B cell (primary cell): Measurements from ENCODE around the gene NCOA1. TPM values are rescaled to one million over a fixed set of nuclear protein-coding genes. Genes with fewer than 3 reads are reported as not detected.

Source experiments
- ATAC-seq: fragments of 200-7000 bp; cut with Tn5 transposase; one replicate; pipeline ENCODE4 v1.10.0; 2021; ENCODE audit warnings: low read depth, mild to moderate bottlenecking, moderate number of reproducible peaks, moderate library complexity
- CTCF ChIA-PET: fragments of 350-600 bp; sonication (Branson Sonifier 250); formaldehyde crosslinking; loops from one replicate; lab custom pipeline; 2021; ENCODE audit warnings: antibody characterized with exemption, inconsistent platforms; lab: Charles Lee
- POLR2A ChIA-PET: fragments of 350-600 bp; sonication (Branson Sonifier 250); formaldehyde crosslinking; loops from one replicate; lab custom pipeline; 2021; ENCODE audit warnings: antibody characterized with exemption; lab: Charles Lee
- DNase-seq: peaks from one replicate; pipeline ENCODE4 v3.0.0; 2013
- H2AFZ ChIP-seq: 2 replicates; pipeline ENCODE4 v1.6.1; 2012; ENCODE audit warnings: mild to moderate bottlenecking, low read depth, low read length; ENCODE audit not compliant: insufficient read depth, poor library complexity, severe bottlenecking
- H3K27ac ChIP-seq, 2 donors: 1 replicate in 1 of 2; 2 replicates in 1 of 2; pipeline ENCODE4 v1.5.1; 2012 to 2013; ENCODE audit warnings: low read length in 2 of 2, mild to moderate bottlenecking in 2 of 2, moderate library complexity in 1 of 2
- H3K27me3 ChIP-seq, 4 experiments: fragments of 200-600 bp in 1 of 4; sonication (generic) in 1 of 4; replicated peaks in 1 of 4; 1 replicate in 2 of 4; 2 replicates in 2 of 4; pipeline versions ENCODE4 v1.6.1 to v1.7.0; 2013 to 2016; ENCODE audit warnings: low read length in 3 of 4, mild to moderate bottlenecking in 2 of 4, mixed read lengths in 1 of 4, moderate library complexity in 1 of 4; ENCODE audit not compliant: insufficient read depth in 4 of 4, control insufficient read depth in 3 of 4; ENCODE audit errors: control extremely low read depth in 1 of 4
- H3K36me3 ChIP-seq, 2 experiments: replicated peaks in 1 of 2; 1 replicate in 1 of 2; 2 replicates in 1 of 2; pipeline versions ENCODE4 v1.6.1 to v1.7.1; 2013; ENCODE audit warnings: low read length in 1 of 2; ENCODE audit not compliant: insufficient read depth in 2 of 2, control insufficient read depth in 1 of 2; ENCODE audit errors: control extremely low read depth in 1 of 2, extremely low read depth in 1 of 2
- H3K4me1 ChIP-seq, 2 donors: fragments of 200-600 bp in 1 of 2; sonication (generic) in 1 of 2; 1 replicate in 1 of 2; 2 replicates in 1 of 2; pipeline versions ENCODE4 v1.5.1 to v1.6.1; 2013 to 2017; ENCODE audit warnings: low read length in 2 of 2; ENCODE audit not compliant: control insufficient read depth in 2 of 2, insufficient read depth in 2 of 2
- H3K4me2 ChIP-seq: replicated peaks from 2 replicates; pipeline ENCODE3; 2012; ENCODE audit warnings: mild to moderate bottlenecking, low read depth, low read length; ENCODE audit not compliant: poor library complexity, severe bottlenecking
- H3K4me3 ChIP-seq, 5 experiments: fragments of 200-600 bp in 1 of 5; sonication (generic) in 1 of 5; 1 replicate in 3 of 5; 2 replicates in 2 of 5; pipeline versions ENCODE4 v1.5.1 to v1.7.0; 2011 to 2016; ENCODE audit warnings: low read length in 4 of 5, mild to moderate bottlenecking in 4 of 5, low read depth in 2 of 5, control low read depth in 1 of 5, moderate library complexity in 1 of 5; ENCODE audit not compliant: insufficient read depth in 1 of 5; ENCODE audit errors: control extremely low read depth in 1 of 5, extremely low read depth in 1 of 5
- H3K79me2 ChIP-seq: fragments of 200-600 bp; sonication (generic); one replicate; pipeline ENCODE4 v1.6.0; 2016; ENCODE audit warnings: low read length; ENCODE audit not compliant: control insufficient read depth, insufficient read depth
- H3K9ac ChIP-seq: fragments of 200-600 bp; sonication (generic); 2 replicates; pipeline ENCODE4 v1.6.1; 2017; ENCODE audit warnings: mild to moderate bottlenecking, low read length, moderate library complexity
- H3K9me3 ChIP-seq, 3 donors: one replicate each; pipeline versions ENCODE4 v1.6.1 to v1.7.1; 2013; ENCODE audit warnings: low read length in 2 of 3; ENCODE audit not compliant: control insufficient read depth in 2 of 3, insufficient read depth in 1 of 3; ENCODE audit errors: control extremely low read depth in 1 of 3
- H4K20me1 ChIP-seq: 2 replicates; pipeline ENCODE4 v1.6.0; 2012; ENCODE audit warnings: mild to moderate bottlenecking, low read length; ENCODE audit not compliant: insufficient read depth, control insufficient read depth, poor library complexity, severe bottlenecking
- H3K27ac Mint-ChIP-seq: one replicate; pipeline ENCODE4 v1.8.0; 2021; ENCODE audit warnings: mixed read lengths
- H3K27me3 Mint-ChIP-seq: one replicate; pipeline ENCODE4 v1.8.0; 2021; ENCODE audit warnings: mixed read lengths
- H3K4me1 Mint-ChIP-seq: one replicate; pipeline ENCODE4 v1.8.0; 2021; ENCODE audit warnings: mixed read lengths
- H3K4me3 Mint-ChIP-seq: one replicate; pipeline ENCODE4 v1.8.0; 2021; ENCODE audit warnings: mixed read lengths
- H3K9me3 Mint-ChIP-seq: one replicate; pipeline ENCODE4 v1.8.0; 2022; ENCODE audit warnings: mixed read lengths; ENCODE audit not compliant: insufficient read depth
- EZH2 ChIP-seq: IDR thresholded peaks from 2 replicates; pipeline ENCODE4 v1.6.1; 2012; ENCODE audit warnings: borderline replicate concordance, low read depth, mild to moderate bottlenecking, moderate library complexity, low read length; ENCODE audit not compliant: insufficient read depth, poor library complexity, severe bottlenecking
- WGBS: methylation state at CpG from one replicate; pipeline ENCODE4 v1.1.5; 2013; ENCODE audit warnings: missing lambda C conversion rate; ENCODE audit not compliant: insufficient coverage; 5-methylcytosine and 5-hydroxymethylcytosine counted together
- intact Hi-C: fragments of 100-400 bp; cut with micrococcal nuclease; formaldehyde crosslinking; loops from one replicate; pipeline ENCODE4 v1.10.0; 2022
- polyA plus RNA-seq: library from polyadenylated mRNA; depleted of rRNA; stranded (reverse); fragments of >200 nt; gene quantifications from 2 replicates; pipeline ENCODE4 v1.2.3, GENCODE V29; 2012
- total RNA-seq, 2 donors: library from RNA; stranded (reverse); fragments of 120-200 nt in 1 of 2; gene quantifications; 1 replicate in 1 of 2; 2 replicates in 1 of 2; pipeline versions ENCODE4 v1.2.3 to v1.2.4, GENCODE V29; 2013 to 2022
- TF ChIP-seq, protein P1 (sequence below): fragments of 200-600 bp; IDR thresholded peaks from one replicate; pipeline ENCODE4 v1.8.0; 2022; ENCODE audit warnings: antibody characterized with exemption, mild to moderate bottlenecking

NCOA1 gene
- total and polyA plus RNA-seq, 2 donors (not counting 1 experiment from before 2014, with no cell fraction given): 11.6 to 49.1 TPM

DNA sequence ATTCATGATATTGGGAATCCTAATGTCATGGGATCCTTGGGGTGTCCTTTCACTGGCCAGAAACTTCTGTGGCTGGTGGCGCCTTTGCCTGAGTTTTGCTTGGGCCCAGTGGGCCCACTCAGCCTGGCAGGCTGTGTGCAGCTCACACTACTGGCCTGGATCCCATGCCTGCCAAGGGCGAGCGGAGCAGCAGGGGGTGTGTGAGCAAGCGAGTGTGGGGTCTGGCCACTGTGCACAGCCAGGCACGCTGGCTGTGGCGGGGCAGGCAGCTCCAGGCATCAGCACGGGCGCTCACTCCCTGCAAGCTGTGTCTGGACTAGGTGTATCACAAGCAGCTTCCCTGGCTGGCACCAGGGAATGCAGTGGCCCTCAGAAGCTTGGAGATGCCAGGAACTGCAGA is 74.5 kb downstream of the NCOA1 start:
- Histone ChIP-seq H3K79me2 (peaks cover 6% of the 10 kb centered on the region), H3K4me2 (no peak overlapping the region), H2AFZ (no peak overlapping the region), H3K9ac (no peak overlapping the region), H3K27ac (no peak overlapping the region), H3K4me3 (no peak overlapping the region), H3K9me3 (peaks cover 2 to 17% (median 10%) of the 10 kb centered on the region in 3 donors), H4K20me1 (peaks cover 12% of the 10 kb centered on the region), H3K36me3 (peaks cover 5 to 27% of the 10 kb centered on the region in 2 experiments), H3K4me1 (no peaks in the 10 kb centered on the region), H3K27me3 (no peaks in the 10 kb centered on the region)
- H3K4me3 Mint-ChIP-seq: no peak overlapping the region
- H3K27ac Mint-ChIP-seq: no peak overlapping the region
- H3K27me3 Mint-ChIP-seq: no peaks in the 10 kb centered on the region
- intact Hi-C loops: no loop called here
- peaks cover 9% of the 10 kb centered on the region for H3K4me1 Mint-ChIP-seq
- ChIA-PET POLR2A (no interaction called here), CTCF (no interaction called here)
- ATAC-seq (no peak), DNase-seq (no peak)
- H3K9me3 Mint-ChIP-seq: no peaks in the 10 kb centered on the region
- 96% methylated on average over 7 of the region's 8 CpGs for WGBS
- TF ChIP-seq EZH2: no peak

DNA sequence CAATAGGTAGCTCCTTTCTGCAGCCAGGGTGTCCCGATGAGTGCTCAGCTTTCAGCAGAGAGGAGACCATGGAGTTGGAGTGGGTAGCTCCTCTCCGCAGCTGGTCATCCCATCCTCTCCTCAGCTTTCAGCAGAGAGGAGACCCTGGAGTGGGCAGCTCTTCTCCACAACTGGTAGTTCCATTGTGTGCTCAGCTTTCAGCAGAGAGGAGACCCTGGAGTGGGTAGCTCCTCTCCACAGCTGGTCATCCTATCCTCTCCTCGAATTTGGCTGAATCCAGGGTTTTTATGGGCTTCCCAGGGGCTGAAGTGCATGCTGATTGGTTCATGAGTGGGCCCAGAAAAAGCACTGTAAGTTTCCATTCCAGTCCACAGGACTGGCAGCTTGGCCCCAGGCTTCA is 75.2 kb downstream of the NCOA1 start:
- no peaks in the 10 kb centered on the region for H3K27me3 ChIP-seq
- no peak overlapping the region for H3K4me2 ChIP-seq
- DNase-seq (no peak), ATAC-seq (no peak)
- Mint-ChIP-seq H3K4me3 (no peak overlapping the region), H3K4me1 (peaks cover 8% of the 10 kb centered on the region), H3K9me3 (no peaks in the 10 kb centered on the region), H3K27ac (no peak overlapping the region), H3K27me3 (no peaks in the 10 kb centered on the region)
- no peak overlapping the region for H2AFZ ChIP-seq
- H3K4me1 ChIP-seq: no peaks in the 10 kb centered on the region
- no peak overlapping the region for H3K9ac ChIP-seq
- TF ChIP-seq EZH2: no peak
- TF ChIP-seq, protein P1, sequence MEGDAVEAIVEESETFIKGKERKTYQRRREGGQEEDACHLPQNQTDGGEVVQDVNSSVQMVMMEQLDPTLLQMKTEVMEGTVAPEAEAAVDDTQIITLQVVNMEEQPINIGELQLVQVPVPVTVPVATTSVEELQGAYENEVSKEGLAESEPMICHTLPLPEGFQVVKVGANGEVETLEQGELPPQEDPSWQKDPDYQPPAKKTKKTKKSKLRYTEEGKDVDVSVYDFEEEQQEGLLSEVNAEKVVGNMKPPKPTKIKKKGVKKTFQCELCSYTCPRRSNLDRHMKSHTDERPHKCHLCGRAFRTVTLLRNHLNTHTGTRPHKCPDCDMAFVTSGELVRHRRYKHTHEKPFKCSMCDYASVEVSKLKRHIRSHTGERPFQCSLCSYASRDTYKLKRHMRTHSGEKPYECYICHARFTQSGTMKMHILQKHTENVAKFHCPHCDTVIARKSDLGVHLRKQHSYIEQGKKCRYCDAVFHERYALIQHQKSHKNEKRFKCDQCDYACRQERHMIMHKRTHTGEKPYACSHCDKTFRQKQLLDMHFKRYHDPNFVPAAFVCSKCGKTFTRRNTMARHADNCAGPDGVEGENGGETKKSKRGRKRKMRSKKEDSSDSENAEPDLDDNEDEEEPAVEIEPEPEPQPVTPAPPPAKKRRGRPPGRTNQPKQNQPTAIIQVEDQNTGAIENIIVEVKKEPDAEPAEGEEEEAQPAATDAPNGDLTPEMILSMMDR: no peak
- peaks cover 2 to 17% (median 10%) of the 10 kb centered on the region in 3 donors for H3K9me3 ChIP-seq
- ChIA-PET CTCF (no interaction called here), POLR2A (no interaction called here)
- peaks cover 6% of the 10 kb centered on the region for H3K79me2 ChIP-seq
- WGBS: 100% methylated on average over 2 of the region's 3 CpGs
- H3K36me3 ChIP-seq: peaks cover 5 to 27% of the 10 kb centered on the region in 2 experiments
- no peak overlapping the region for H3K4me3 ChIP-seq
- H4K20me1 ChIP-seq: peaks cover 8% of the 10 kb centered on the region
- no peak overlapping the region for H3K27ac ChIP-seq
- intact Hi-C loops: no loop called here
